ENCODE results near the gene BTG3.

The BTG3 gene

DNA sequence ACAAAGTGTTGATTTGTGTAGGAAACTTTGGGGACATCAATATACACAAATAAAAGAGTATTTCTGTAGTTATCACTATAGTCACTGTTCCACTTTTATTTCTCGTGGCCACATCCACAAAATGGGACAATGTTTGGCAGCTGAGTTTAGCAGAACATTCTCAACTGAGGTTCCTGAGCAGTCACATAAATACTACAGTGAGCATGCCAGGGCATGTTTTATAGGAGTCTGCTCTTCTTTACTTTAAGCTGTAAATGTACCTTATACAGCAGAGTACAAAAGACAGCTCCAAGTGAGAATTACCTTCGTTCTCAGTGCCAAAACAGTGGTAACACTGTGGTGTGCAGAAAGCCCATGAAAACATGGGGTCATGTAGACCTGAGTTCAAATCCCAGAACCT lies 5.0 kb downstream of the BTG3 start:
- CTCF ChIA-PET: interaction anchor here (1.0 kb wide), 1 partner anchor 22 kb away, joined by 3 read pairs; no protein-coding TSS in a partner anchor
- TF ChIP-seq, protein P1, sequence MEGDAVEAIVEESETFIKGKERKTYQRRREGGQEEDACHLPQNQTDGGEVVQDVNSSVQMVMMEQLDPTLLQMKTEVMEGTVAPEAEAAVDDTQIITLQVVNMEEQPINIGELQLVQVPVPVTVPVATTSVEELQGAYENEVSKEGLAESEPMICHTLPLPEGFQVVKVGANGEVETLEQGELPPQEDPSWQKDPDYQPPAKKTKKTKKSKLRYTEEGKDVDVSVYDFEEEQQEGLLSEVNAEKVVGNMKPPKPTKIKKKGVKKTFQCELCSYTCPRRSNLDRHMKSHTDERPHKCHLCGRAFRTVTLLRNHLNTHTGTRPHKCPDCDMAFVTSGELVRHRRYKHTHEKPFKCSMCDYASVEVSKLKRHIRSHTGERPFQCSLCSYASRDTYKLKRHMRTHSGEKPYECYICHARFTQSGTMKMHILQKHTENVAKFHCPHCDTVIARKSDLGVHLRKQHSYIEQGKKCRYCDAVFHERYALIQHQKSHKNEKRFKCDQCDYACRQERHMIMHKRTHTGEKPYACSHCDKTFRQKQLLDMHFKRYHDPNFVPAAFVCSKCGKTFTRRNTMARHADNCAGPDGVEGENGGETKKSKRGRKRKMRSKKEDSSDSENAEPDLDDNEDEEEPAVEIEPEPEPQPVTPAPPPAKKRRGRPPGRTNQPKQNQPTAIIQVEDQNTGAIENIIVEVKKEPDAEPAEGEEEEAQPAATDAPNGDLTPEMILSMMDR (IDR thresholded peaks at IDR 0.05; ENCODE audit: insufficient read depth, low read length, missing control alignments): no peak
- POLR2A ChIA-PET: interaction anchor here (0.5 kb wide), 1 partner anchor 9 kb away, joined by 3 read pairs; no protein-coding TSS in a partner anchor
- DNase-seq (ENCODE audit: low read depth, low spot score): no peak
- H3K4me3 ChIP-seq (ENCODE audit: low read depth, low read length): no peak overlapping the region

DNA sequence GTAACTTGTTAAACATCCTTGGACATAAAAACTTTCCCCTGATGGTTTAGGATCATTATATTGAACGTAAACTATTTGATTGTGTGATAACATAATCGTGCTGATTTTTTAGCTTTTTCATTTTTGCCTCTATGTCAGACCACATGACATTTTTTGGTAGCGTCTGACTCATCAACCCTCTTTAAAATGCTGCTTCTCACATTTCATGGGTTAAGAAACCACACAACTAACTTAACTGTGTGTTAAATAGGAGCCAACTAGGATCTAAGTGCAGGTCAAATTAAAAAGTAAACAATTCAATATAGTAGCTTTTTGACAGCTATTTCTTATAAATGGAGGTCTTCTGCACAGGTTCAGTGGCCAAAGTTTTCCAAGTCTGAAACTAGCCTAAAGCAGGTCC lies 9.8 kb downstream of the BTG3 start:
- TF ChIP-seq, protein P1 (IDR thresholded peaks at IDR 0.05; ENCODE audit: insufficient read depth, low read length, missing control alignments): no peak
- ChIA-PET CTCF (interaction anchor here (1.6 kb wide), 1 partner anchor 216 kb away, joined by 7 read pairs; no protein-coding TSS in a partner anchor), POLR2A (no interaction called here)
- no peak for DNase-seq (ENCODE audit: low read depth, low spot score)
- no peak overlapping the region for H3K4me3 ChIP-seq (ENCODE audit: low read depth, low read length)

DNA sequence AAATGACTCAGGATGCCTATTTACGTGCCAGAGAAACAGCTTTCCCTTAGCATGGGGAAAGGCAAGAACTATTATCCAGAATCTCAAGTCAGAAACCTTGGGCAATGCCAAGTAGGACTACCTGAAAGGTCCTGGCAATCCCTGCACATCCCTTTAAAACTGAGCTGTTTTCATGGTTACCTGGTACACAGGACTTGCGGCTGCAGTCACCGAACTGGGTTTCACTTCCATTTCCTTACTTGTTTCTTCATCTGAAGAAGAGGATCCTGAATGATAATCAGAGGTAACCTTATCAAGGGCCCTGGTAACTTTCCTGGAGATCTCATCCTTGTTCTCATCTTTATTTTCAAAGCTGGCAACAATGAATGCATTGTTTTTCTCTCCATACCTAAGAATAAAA lies 14.3 kb downstream of the BTG3 start:
- POLR2A ChIA-PET: no interaction called here
- no peak overlapping the region for H3K4me3 ChIP-seq (ENCODE audit: low read depth, low read length)
- CTCF ChIA-PET: interaction anchor here (0.6 to 1.4 kb wide), 3 partner anchors 13 to 253 kb away, joined by 3 to 5 read pairs (median 3); no protein-coding TSS in a partner anchor
- TF ChIP-seq, protein P1 (IDR thresholded peaks at IDR 0.05; ENCODE audit: insufficient read depth, low read length, missing control alignments): no peak
- DNase-seq (ENCODE audit: low read depth, low spot score): no peak

DNA sequence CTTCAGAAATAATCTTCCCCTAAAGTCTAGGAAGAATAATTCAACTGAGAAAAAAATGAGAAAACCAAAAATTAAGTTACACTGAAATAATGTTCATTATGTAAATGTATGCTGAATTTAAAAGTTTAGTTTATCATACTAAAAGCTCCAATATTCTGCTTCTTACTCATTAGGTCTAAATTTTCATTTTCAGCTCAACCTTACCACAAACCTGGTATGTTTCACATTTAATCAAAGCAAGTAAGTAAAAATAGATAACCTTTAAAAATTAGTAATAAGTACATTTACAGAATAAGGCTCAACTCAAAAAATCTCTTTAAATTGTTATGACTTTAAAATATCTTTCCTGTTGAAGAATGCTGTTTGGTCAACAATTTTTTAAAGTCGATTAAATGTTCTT lies 15.0 kb downstream of the BTG3 start:
- POLR2A ChIA-PET: no interaction called here
- CTCF ChIA-PET: interaction anchor here (1.8 kb wide), 1 partner anchor 209 kb away, joined by 7 read pairs; no protein-coding TSS in a partner anchor
- H3K4me3 ChIP-seq (ENCODE audit: low read depth, low read length): no peak overlapping the region
- DNase-seq (ENCODE audit: low read depth, low spot score): no peak
- TF ChIP-seq, protein P1 (IDR thresholded peaks at IDR 0.05; ENCODE audit: insufficient read depth, low read length, missing control alignments): no peak

DNA sequence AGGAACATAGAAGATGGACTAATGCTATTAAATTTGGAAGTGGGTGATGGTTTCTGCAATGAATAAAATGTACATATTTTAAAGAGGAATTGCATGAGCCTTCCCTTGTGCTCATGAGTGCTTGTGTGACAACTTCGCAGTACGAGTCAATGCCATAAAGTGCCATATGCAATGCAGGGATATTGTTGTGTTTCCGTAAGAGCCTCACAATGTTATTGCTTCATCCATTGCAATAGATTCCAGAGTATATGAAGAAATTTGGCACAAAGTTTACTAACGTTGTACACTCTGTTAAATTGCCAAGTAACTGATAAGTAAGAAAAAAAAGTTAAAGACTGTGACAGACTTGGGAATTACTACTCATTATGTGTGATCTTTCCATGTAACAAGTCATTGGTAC lies 22.3 kb downstream of the BTG3 start:
- CTCF ChIA-PET: interaction anchor here (1.3 to 1.5 kb wide), 2 partner anchors 19 to 204 kb away, joined by 3 to 4 read pairs; no protein-coding TSS in a partner anchor
- no peak for DNase-seq (ENCODE audit: low read depth, low spot score)
- TF ChIP-seq, protein P1 (IDR thresholded peaks at IDR 0.05; ENCODE audit: insufficient read depth, low read length, missing control alignments): no peak
- POLR2A ChIA-PET: no interaction called here
- H3K4me3 ChIP-seq (ENCODE audit: low read depth, low read length): no peak overlapping the region

DNA sequence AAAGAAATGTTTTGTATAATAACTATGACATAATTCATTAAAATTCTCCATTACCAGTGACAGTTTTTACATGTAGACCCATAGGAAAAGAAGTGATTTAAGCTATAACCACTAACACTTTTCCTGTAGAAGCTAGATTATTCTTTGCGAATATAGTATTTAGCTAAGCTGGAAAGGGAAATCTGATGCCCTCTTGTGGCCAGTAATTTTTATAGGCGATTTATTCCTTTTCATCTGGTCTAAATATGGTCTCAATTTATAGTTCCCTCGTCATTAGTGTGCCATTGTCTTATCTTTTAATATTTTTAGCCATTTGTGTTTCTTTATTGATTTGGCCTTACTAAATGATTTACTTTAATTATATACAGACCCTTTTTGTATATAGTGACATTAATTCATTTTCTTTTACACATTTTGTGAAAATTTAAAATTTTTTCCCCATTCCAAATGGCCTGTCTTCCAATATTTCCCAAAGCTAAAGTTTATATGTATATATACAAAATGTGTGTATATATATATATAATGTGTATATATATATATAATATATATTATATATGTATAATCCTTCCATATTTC lies 26.7 kb downstream of the BTG3 start:
- TF ChIP-seq, protein P1 (IDR thresholded peaks at IDR 0.05; ENCODE audit: insufficient read depth, low read length, missing control alignments): peak; percentile 51
- H3K4me3 ChIP-seq (ENCODE audit: low read depth, low read length): no peak overlapping the region
- ChIA-PET CTCF (interaction anchor here (0.7 to 5.2 kb wide), 14 partner anchors 10 to 340 kb away, joined by 3 to 126 read pairs (median 3); no protein-coding TSS in a partner anchor), POLR2A (interaction anchor here (1.0 kb wide), 1 partner anchor 24 kb away, joined by 3 read pairs; no protein-coding TSS in a partner anchor)
- no peak for DNase-seq (ENCODE audit: low read depth, low spot score)

Measured in AG04449 (cell line).